HG02885 (cell line): ENCODE measurements around the gene PDE11A.
"Not testable (repeated sequence)": the region's sequence is repeated elsewhere in the genome, so short reads cannot be mapped to it uniquely, and the experiment has no call there.

ENCODE experiments used
- ATAC-seq: cut with Tn5 transposase; IDR thresholded peaks from one replicate; pipeline ENCODE4 v1.9.1; 2021; ENCODE audit warnings: mild to moderate bottlenecking; ENCODE audit not compliant: unreplicated experiment, poor library complexity

Gene PDE11A

GRCh38 chr2:177832611-177833433 is 239.8 kb downstream of the PDE11A start:
- no peak for ATAC-seq

DNA sequence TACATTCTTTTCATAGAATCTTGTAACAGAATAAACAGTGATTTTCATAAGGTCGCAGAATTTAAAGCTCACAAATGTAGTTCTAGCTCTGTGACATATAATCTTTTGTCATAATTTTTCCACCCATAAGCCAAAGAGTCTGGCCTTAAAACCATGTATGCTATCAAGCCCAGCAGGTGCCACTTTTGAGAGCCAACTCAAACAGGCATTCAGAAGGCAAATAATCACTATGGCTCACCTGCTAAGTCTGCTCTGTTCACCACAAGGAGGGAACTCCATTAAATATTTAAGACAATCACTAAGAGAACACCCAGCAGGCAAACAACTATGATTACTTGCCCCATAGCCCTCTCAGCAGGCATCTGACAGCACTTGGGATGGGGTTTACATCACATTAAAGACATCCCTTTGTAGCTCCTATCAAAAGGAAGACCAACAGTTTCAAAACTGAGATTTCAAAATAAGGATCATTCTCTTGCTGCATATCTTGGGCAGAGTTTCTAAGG is 241.6 kb downstream of the PDE11A start:
- no peak for ATAC-seq

DNA sequence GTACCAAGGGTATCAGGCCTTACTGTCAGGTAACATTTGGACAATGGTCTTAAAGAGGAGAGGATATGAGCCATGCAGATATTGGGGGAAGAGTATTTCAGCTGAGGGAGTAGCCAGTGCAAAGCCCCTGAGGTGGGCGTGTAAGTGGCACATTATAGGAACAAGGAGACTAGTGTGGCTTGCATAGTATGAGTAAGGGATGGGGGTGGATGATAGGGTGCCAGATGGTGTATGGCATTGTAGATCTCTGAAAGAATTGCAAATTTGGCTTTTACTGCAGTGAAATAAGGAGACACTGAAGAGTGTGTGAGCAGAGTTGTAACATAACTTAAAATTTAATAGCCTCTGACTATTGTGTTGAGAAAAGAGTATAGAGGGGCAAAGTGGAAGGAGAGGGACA is 244.0 kb downstream of the PDE11A start:
- ATAC-seq: no peak

DNA sequence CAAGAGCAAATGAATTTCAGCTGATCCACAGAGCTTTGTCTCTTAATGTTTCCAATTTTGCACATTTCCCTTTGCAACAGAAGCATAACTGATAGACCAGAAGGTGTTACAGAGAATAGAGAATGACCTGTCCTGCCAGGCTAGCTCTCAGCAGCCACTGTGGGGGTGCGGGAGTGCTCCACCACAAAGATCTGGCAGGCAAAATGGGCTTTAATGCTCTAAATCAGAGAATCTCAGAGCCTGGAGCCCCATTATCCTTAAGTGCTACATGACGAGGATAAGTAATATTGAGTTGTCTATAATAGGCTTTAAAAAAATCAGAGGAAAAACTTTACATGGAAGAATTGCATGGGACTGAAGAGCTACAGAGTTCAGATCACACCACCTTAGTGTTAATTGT is 245.7 kb downstream of the PDE11A start:
- no peak for ATAC-seq

DNA sequence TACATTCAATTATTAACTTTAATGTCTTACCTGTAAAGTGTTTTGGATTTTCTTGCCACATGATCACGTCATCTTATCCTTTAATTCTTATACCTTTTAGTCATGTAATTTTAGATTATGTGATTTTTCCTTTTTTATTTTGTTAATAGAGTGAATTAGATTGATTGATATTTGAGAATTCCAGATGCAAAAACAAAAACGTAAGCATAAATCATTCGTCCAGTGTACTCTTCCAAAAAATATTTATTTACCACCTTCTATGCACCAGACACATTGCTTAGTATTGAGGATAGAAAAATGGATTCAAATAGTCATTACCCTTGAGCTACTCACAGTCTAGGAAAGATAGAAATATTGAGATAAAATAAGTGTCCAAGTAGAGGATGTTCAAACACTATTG is 249.6 kb downstream of the PDE11A start:
- ATAC-seq: no peak

GRCh38 chr2:177818412-177818811 is 254.2 kb downstream of the PDE11A start:
- no peak for ATAC-seq

DNA sequence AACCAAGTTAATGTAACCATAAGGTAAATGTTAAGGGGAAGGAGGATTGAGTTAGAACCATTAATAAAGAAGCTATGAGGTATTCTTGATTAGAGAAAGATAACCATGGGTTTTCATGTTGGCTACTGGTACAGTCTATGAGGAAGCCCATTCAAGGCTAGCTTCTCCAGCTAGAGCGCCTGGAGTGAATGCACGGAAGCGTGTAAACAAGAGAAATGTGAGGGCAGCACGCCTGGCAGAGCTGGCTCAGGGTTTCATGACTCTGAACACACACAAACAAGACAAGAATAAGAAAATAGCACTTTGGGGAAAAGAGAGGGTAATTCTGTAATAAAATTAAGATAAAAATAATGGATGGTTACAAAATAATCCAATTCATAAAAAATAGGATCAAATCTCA is 255.3 kb downstream of the PDE11A start:
- no peak for ATAC-seq

GRCh38 chr2:177816766-177817165 is 255.8 kb downstream of the PDE11A start:
- no peak for ATAC-seq

- no peak for ATAC-seq
These were observed 259.7 kb downstream of the PDE11A start for GRCh38 chr2:177812713-177813396.

- ATAC-seq: no peak
These were observed 261.7 kb downstream of the PDE11A start for GRCh38 chr2:177810906-177811305.

DNA sequence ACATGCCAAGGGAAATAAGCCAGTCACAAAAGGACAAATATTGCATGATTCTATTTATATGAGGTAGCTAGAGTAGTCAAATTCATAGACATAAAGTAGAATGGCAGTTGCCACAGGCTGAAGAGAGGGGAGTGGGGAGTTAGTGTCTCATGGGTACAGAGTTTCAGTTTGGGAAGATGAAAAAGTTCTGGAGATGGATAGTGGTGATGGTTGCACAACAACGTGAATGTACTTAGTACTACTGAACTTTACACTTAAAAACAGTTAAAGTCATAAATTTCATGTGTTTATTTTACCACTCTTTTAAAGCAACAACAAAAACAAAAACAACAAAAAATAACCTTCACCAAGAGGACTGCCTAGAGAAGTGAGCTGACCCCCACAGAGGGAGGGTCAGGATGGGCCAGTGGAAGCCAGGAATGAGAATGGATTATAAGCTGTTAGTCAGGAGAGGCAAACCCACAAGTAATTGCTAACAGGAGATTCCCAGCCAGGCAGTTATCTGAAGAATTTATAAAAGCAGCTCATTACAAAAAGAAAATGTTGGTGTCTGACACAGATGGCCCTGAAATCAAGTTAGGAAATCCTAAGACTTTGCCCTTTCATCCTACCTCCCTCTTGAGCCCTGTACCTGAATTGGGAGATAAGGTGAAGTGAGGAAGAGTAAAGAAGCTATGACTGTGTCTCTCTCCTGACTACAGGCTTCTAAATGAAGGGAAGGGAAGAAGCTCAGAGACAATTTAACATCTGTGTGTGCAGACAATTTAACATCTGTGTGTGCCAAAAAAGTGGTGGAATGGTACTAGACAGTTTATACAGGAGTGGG is 263.4 kb downstream of the PDE11A start:
- ATAC-seq: no peak

DNA sequence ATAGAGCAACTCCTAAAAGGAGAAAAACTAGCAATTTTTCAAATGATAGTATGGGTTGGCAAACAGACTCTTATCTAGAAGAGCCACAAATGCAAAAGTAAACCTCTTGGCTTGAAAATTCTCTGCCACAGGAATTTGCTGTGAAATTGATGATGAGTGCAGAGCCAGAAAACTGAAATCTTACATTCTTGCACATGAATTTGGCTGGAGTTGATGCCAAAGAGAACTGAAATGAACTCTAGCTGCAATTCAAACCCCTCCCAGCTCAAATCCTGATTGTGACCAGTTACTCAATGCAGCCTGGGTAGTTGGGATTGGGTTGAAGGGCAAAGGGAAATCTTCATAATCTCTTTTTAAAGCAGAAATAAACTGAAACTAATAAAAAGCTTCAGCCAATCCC is 266.6 kb downstream of the PDE11A start:
- no peak for ATAC-seq

DNA sequence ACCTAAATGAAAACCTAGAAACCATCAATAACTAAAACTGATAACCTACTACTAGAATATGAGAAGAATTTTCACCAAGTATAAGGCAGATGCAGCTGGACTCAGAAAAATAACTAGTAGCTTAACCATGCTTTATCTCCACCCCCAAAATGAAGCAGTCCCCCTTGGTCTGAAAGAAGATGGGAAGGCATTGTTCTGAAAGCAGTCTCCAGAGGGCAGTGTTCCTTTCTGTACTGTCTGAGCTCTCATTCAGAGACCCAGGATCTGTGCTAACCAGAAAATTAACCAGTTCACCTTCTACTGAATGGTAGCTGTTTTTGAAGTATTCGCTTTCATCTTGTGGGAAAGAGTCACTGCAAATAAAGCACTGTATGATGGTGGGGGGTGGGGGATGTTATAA is 273.0 kb downstream of the PDE11A start:
- no peak for ATAC-seq

- ATAC-seq: no peak
These were observed 274.8 kb downstream of the PDE11A start for GRCh38 chr2:177797808-177798207.

- ATAC-seq: no peak
These were observed 275.7 kb downstream of the PDE11A start for GRCh38 chr2:177796654-177797415.

DNA sequence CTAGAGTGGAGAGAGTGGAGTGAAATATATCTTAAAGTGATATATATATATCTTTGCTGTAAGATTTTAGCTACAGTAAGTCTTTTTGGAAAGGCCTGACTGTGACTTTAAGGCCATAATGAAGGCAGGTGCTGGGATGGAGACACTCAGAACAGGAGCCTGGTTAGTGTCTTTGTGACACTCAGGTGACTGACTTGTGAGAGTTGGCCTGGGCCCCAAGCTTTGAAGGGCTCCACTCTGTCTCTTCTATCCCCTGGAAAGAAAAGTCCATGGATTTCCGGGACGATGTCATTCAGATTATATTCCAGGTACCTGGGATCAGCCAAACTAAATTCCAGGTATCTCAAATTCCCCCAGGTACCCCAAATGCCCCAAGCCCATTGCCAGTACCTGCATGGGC is 276.6 kb downstream of the PDE11A start:
- ATAC-seq: no peak

DNA sequence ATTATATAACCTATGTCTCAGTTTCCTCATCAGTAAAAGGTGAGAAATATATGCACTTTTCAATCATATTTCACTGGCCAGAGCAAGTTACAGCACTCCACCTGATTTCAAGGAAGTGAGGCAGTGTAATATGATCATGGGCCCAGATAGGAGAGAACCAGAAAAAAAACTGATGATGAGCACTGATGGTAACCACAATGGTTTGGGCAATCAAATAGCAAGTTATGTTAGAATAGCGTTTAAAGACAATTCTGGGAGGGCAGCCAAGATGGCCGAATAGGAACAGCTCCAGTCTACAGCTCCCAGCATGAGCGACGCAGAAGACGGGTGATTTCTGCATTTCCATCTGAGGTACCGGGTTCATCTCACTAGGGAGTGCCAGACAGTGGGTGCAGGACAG is 287.4 kb downstream of the PDE11A start:
- ATAC-seq: not testable (repeated sequence)

DNA sequence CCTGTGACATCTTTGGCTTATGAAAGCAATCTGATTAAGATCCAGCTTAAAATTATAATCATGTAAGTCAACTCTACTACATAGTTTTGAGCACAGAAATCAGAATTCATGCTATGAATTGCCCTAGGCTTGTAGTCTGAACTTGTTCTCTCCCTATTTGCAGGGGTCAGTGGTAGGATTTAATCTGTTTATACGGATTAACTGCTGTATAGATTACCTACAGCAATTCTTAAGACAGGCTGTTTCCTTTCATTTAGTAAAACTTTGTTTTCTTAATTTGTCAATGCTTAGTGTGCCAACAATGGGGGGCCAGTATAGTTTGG is 287.9 kb downstream of the PDE11A start:
- no peak for ATAC-seq

- peak; percentile 97 for ATAC-seq
These were observed 288.5 kb downstream of the PDE11A start for GRCh38 chr2:177783835-177784744.
